Bronchial smooth muscle cell (primary cell): ENCODE results near the gene MYO15B. TPM values are rescaled to one million over a fixed set of nuclear protein-coding genes. Genes with fewer than 3 reads are reported as not detected.

Experiments
- total RNA-seq: library from RNA; depleted of rRNA; stranded (reverse); fragments of >200 nt; gene quantifications from 2 replicates; pipeline ENCODE4 v1.2.1, GENCODE V29; 2014

The MYO15B gene
- total RNA-seq = 3.9 and 13.5 TPM in 2 replicates

GRCh38 chr17:75587675-75588595 is at the start of gene MYO15B:
MYO15B (plus strand) TSS chr17:75587800; CDS start chr17:75588058, 258 bp downstream.

GRCh38 chr17:75632863-75633485 is 45.4 kb downstream of the MYO15B start, which contains the start of gene SMIM5:
SMIM5 (plus strand) TSS chr17:75633434; CDS start chr17:75640202, 6,768 bp downstream.

GRCh38 chr17:75666959-75667790 is 79.6 kb downstream of the MYO15B start, which contains the start of the genes RECQL5 and SAP30BP:
RECQL5 (minus strand) TSS chr17:75667154; CDS start chr17:75666557, 597 bp downstream.
SAP30BP (plus strand) TSS chr17:75667338; CDS start chr17:75667373, 35 bp downstream.

Other genes with a start within 250 kb of the MYO15B start
- gene GRB2, start 182.1 kb upstream of the MYO15B start, total RNA-seq = 41.0 and 50.4 TPM in 2 replicates
- gene TMEM94, start 131.2 kb upstream of the MYO15B start, total RNA-seq = 21.0 and 29.6 TPM in 2 replicates
- gene CASKIN2, start 72.3 kb upstream of the MYO15B start, total RNA-seq = 3.8 and 4.9 TPM in 2 replicates
- gene TSEN54, start 71.3 kb upstream of the MYO15B start, total RNA-seq = 5.9 and 8.2 TPM in 2 replicates
- gene LLGL2, start 62.1 kb upstream of the MYO15B start, total RNA-seq = 0.47 and 0.52 TPM in 2 replicates
- not detected in 2 replicates for gene SMIM5, start 45.6 kb downstream of the MYO15B start, total RNA-seq
- 20.8 and 23.8 TPM in 2 replicates for gene RECQL5, start 79.4 kb downstream of the MYO15B start, total RNA-seq
- 52.6 and 53.8 TPM in 2 replicates for gene SAP30BP, start 79.5 kb downstream of the MYO15B start, total RNA-seq
- gene ITGB4, start 133.7 kb downstream of the MYO15B start, total RNA-seq = under 0.01 and 0.60 TPM in 2 replicates
- 35.4 and 54.4 TPM in 2 replicates for gene GALK1, start 177.4 kb downstream of the MYO15B start, total RNA-seq
- 11.4 and 12.3 TPM in 2 replicates for gene UNK, start 197.0 kb downstream of the MYO15B start, total RNA-seq